ENCODE data around the gene ZNF207.
"Not testable (repeated sequence)": the region's sequence is repeated elsewhere in the genome, so short reads cannot be mapped to it uniquely, and the experiment has no call there.

ZNF207 gene

GRCh38 chr17:32410085-32410484 lies 60.1 kb downstream of the ZNF207 start:
- CTCF ChIA-PET = interaction anchor here (0.7 to 2.3 kb wide), 2 partner anchors 34 to 250 kb away, joined by 3 to 6 read pairs; partner anchors contain the start of gene PSMD11
- H3K27ac ChIP-seq (ENCODE audit: extremely low read depth, low read depth, low read length); H3K9me3 ChIP-seq (ENCODE audit: control insufficient read depth, insufficient read depth, low read depth, low read length); H3K36me3 ChIP-seq (ENCODE audit: control insufficient read depth in 2 of 2, insufficient read depth in 1 of 2, low read length in 2 of 2); H3K4me3 ChIP-seq (ENCODE audit: low read depth, low read length); H3K4me1 ChIP-seq (ENCODE audit: control insufficient read depth, insufficient read depth, low read length); POLR2A ChIA-PET: not testable (repeated sequence)
- TF ChIP-seq ZNF146 (tag by site-specific recombination; IDR thresholded peaks at IDR 0.05) = peak; percentile 94

- H3K36me3 ChIP-seq (ENCODE audit: control insufficient read depth in 2 of 2, insufficient read depth in 1 of 2, low read length in 2 of 2) = no peaks in the 10 kb centered on the region; a peak in 1 of 3 replicates
- POLR2A ChIA-PET = no interaction called here
- H3K4me3 ChIP-seq (ENCODE audit: low read depth, low read length) = no peak overlapping the region
- no peaks in the 10 kb centered on the region for H3K4me1 ChIP-seq (ENCODE audit: control insufficient read depth, insufficient read depth, low read length)
- CTCF ChIA-PET = no interaction called here
- H3K9me3 ChIP-seq (ENCODE audit: control insufficient read depth, insufficient read depth, low read depth, low read length) = no peaks in the 10 kb centered on the region
- H3K27ac ChIP-seq (ENCODE audit: extremely low read depth, low read depth, low read length) = no peak overlapping the region
- no peak for TF ChIP-seq ZBTB10 (tag by site-specific recombination; IDR thresholded peaks at IDR 0.05)
- no peak for TF ChIP-seq ZNF626 (tag by site-specific recombination; IDR thresholded peaks at IDR 0.05)
- no peak for TF ChIP-seq KLF9 (tag by site-specific recombination; IDR thresholded peaks at IDR 0.05; ENCODE audit: low read depth)
- no peak for TF ChIP-seq ZNF658 (tag by site-specific recombination; IDR thresholded peaks at IDR 0.05)
- TF ChIP-seq FEZF1 (tag by site-specific recombination; IDR thresholded peaks at IDR 0.05) = no peak
- no peak for TF ChIP-seq ZNF19 (tag by site-specific recombination; IDR thresholded peaks at IDR 0.05; ENCODE audit: low read depth)
- TF ChIP-seq ZNF521 (tag by site-specific recombination; IDR thresholded peaks at IDR 0.05) = no peak
- TF ChIP-seq ZNF138 (tag by site-specific recombination; IDR thresholded peaks at IDR 0.05; ENCODE audit: borderline replicate concordance) = no peak
- TF ChIP-seq ZBTB7A (tag by site-specific recombination; IDR thresholded peaks at IDR 0.05; ENCODE audit: low read depth) = no peak
These were observed 76.9 kb downstream of the ZNF207 start for GRCh38 chr17:32426894-32427293.

- no peaks in the 10 kb centered on the region for H3K4me1 ChIP-seq (ENCODE audit: control insufficient read depth, insufficient read depth, low read length)
- POLR2A ChIA-PET = no interaction called here
- no peak overlapping the region for H3K27ac ChIP-seq (ENCODE audit: extremely low read depth, low read depth, low read length)
- no peaks in the 10 kb centered on the region; a peak in 1 of 3 replicates for H3K36me3 ChIP-seq (ENCODE audit: control insufficient read depth in 2 of 2, insufficient read depth in 1 of 2, low read length in 2 of 2)
- H3K4me3 ChIP-seq (ENCODE audit: low read depth, low read length) = no peak overlapping the region
- no peaks in the 10 kb centered on the region for H3K9me3 ChIP-seq (ENCODE audit: control insufficient read depth, insufficient read depth, low read depth, low read length)
- CTCF ChIA-PET = interaction anchor here (0.6 to 2.1 kb wide), 3 partner anchors 15 to 54 kb away, joined by 3 to 6 read pairs (median 5); partner anchors contain the start of gene PSMD11
- TF ChIP-seq ZNF560 (tag by site-specific recombination; IDR thresholded peaks at IDR 0.05; ENCODE audit: borderline replicate concordance) (no peak), ZNF677 (tag by site-specific recombination; IDR thresholded peaks at IDR 0.05) (no peak), ZFP41 (tag by site-specific recombination; IDR thresholded peaks at IDR 0.05; ENCODE audit: borderline replicate concordance) (no peak), HIC1 (tag by site-specific recombination; IDR thresholded peaks at IDR 0.05) (no peak), ZNF529 (tag by site-specific recombination; IDR thresholded peaks at IDR 0.05; ENCODE audit: insufficient replicate concordance) (peak; percentile 35), ZNF777 (tag by site-specific recombination; IDR thresholded peaks at IDR 0.05; ENCODE audit: borderline replicate concordance) (no peak), ZSCAN4 (tag by site-specific recombination; IDR thresholded peaks at IDR 0.05) (no peak), ZNF558 (tag by site-specific recombination; IDR thresholded peaks at IDR 0.05) (no peak), SP2 (tag by site-specific recombination; IDR thresholded peaks at IDR 0.05) (no peak), YY2 (tag by site-specific recombination; IDR thresholded peaks at IDR 0.05) (no peak), ZNF223 (tag by site-specific recombination; IDR thresholded peaks at IDR 0.05) (no peak), GLI2 (tag by site-specific recombination; IDR thresholded peaks at IDR 0.05; ENCODE audit: borderline replicate concordance, low read depth) (no peak), ELK4 (IDR thresholded peaks at IDR 0.05; ENCODE audit: borderline replicate concordance, low read depth, low read length) (no peak), ZNF792 (tag by site-specific recombination; IDR thresholded peaks at IDR 0.05) (no peak)
These were observed 79.6 kb downstream of the ZNF207 start for GRCh38 chr17:32429598-32429997.
